Activated naive CD4-positive, alpha-beta T cell treated with anti-CD3 and anti-CD28 coated beads, Interleukin-2, amount 50 U/mL, for 24 hours (primary cell): ENCODE measurements around the gene P2RX3.

ENCODE experiments used
- H3K27ac Mint-ChIP-seq: one replicate; pipeline ENCODE4 v1.8.0; 2021; ENCODE audit warnings: mild to moderate bottlenecking, mixed read lengths
- H3K27me3 Mint-ChIP-seq: one replicate; pipeline ENCODE4 v1.8.0; 2021; ENCODE audit warnings: mixed read lengths
- H3K36me3 Mint-ChIP-seq: one replicate; pipeline ENCODE4 v1.8.0; 2021; ENCODE audit warnings: mixed read lengths
- H3K4me1 Mint-ChIP-seq: one replicate; pipeline ENCODE4 v1.8.0; 2021; ENCODE audit warnings: mixed read lengths
- H3K4me3 Mint-ChIP-seq: one replicate; pipeline ENCODE4 v1.8.0; 2021; ENCODE audit warnings: mild to moderate bottlenecking, mixed read lengths
- H3K9me3 Mint-ChIP-seq: one replicate; pipeline ENCODE4 v1.8.0; 2021; ENCODE audit warnings: mixed read lengths

P2RX3 gene

GRCh38 chr11:57363131-57364080 lies 25.3 kb downstream of the P2RX3 start:
- H3K36me3 Mint-ChIP-seq: no peaks in the 10 kb centered on the region
- no peak overlapping the region for H3K27ac Mint-ChIP-seq
- H3K27me3 Mint-ChIP-seq: no peaks in the 10 kb centered on the region
- no peaks in the 10 kb centered on the region for H3K4me1 Mint-ChIP-seq
- no peak overlapping the region for H3K4me3 Mint-ChIP-seq
- H3K9me3 Mint-ChIP-seq: no peaks in the 10 kb centered on the region

- Mint-ChIP-seq H3K4me3 (no peak overlapping the region), H3K36me3 (no peaks in the 10 kb centered on the region), H3K9me3 (no peaks in the 10 kb centered on the region), H3K27me3 (no peaks in the 10 kb centered on the region), H3K27ac (no peak overlapping the region), H3K4me1 (no peaks in the 10 kb centered on the region)
Measured at GRCh38 chr11:57364851-57365660, 26.9 kb downstream of the P2RX3 start.

- H3K27me3 Mint-ChIP-seq: no peaks in the 10 kb centered on the region
- no peak overlapping the region for H3K27ac Mint-ChIP-seq
- no peak overlapping the region for H3K4me3 Mint-ChIP-seq
- no peaks in the 10 kb centered on the region for H3K4me1 Mint-ChIP-seq
- H3K9me3 Mint-ChIP-seq: no peaks in the 10 kb centered on the region
- H3K36me3 Mint-ChIP-seq: no peaks in the 10 kb centered on the region
Measured at GRCh38 chr11:57368106-57368844, 30.1 kb downstream of the P2RX3 start.

GRCh38 chr11:57368845-57369232 lies 30.7 kb downstream of the P2RX3 start:
- Mint-ChIP-seq H3K9me3 (no peaks in the 10 kb centered on the region), H3K36me3 (no peaks in the 10 kb centered on the region), H3K4me1 (no peaks in the 10 kb centered on the region), H3K27ac (no peak overlapping the region), H3K4me3 (no peak overlapping the region), H3K27me3 (no peaks in the 10 kb centered on the region)

- Mint-ChIP-seq H3K27me3 (no peaks in the 10 kb centered on the region), H3K36me3 (no peaks in the 10 kb centered on the region), H3K4me1 (no peaks in the 10 kb centered on the region), H3K9me3 (no peaks in the 10 kb centered on the region), H3K4me3 (no peak overlapping the region), H3K27ac (no peak overlapping the region)
Measured at GRCh38 chr11:57370251-57370650, 32.1 kb downstream of the P2RX3 start.

GRCh38 chr11:57370941-57371340 lies 32.8 kb downstream of the P2RX3 start:
- Mint-ChIP-seq H3K4me1 (no peaks in the 10 kb centered on the region), H3K27me3 (no peaks in the 10 kb centered on the region), H3K9me3 (no peaks in the 10 kb centered on the region), H3K36me3 (no peaks in the 10 kb centered on the region), H3K4me3 (no peak overlapping the region), H3K27ac (no peak overlapping the region)

- Mint-ChIP-seq H3K27ac (no peak overlapping the region), H3K4me1 (no peaks in the 10 kb centered on the region), H3K4me3 (no peak overlapping the region), H3K9me3 (no peaks in the 10 kb centered on the region), H3K36me3 (no peaks in the 10 kb centered on the region), H3K27me3 (peaks cover 3% of the 10 kb centered on the region)
Measured at GRCh38 chr11:57373146-57373545, 35.0 kb downstream of the P2RX3 start.

GRCh38 chr11:57374966-57375365 lies 36.8 kb downstream of the P2RX3 start:
- no peak overlapping the region for H3K27ac Mint-ChIP-seq
- no peaks in the 10 kb centered on the region for H3K36me3 Mint-ChIP-seq
- no peaks in the 10 kb centered on the region for H3K4me1 Mint-ChIP-seq
- peaks cover 3% of the 10 kb centered on the region for H3K27me3 Mint-ChIP-seq
- no peaks in the 10 kb centered on the region for H3K9me3 Mint-ChIP-seq
- no peak overlapping the region for H3K4me3 Mint-ChIP-seq

- no peak overlapping the region for H3K4me3 Mint-ChIP-seq
- H3K4me1 Mint-ChIP-seq: no peaks in the 10 kb centered on the region
- H3K27me3 Mint-ChIP-seq: peaks cover 3% of the 10 kb centered on the region
- H3K27ac Mint-ChIP-seq: peak overlapping the region; percentile 11
- no peaks in the 10 kb centered on the region for H3K9me3 Mint-ChIP-seq
- no peaks in the 10 kb centered on the region for H3K36me3 Mint-ChIP-seq
Measured at GRCh38 chr11:57375490-57375889, 37.3 kb downstream of the P2RX3 start.

- Mint-ChIP-seq H3K27me3 (peaks cover 3% of the 10 kb centered on the region), H3K36me3 (no peaks in the 10 kb centered on the region)
Measured at GRCh38 chr11:57376095-57377090, 38.2 kb downstream of the P2RX3 start.

GRCh38 chr11:57377107-57377506 lies 39.0 kb downstream of the P2RX3 start:
- Mint-ChIP-seq H3K9me3 (no peaks in the 10 kb centered on the region), H3K4me3 (no peak overlapping the region), H3K27me3 (peaks cover 3% of the 10 kb centered on the region), H3K4me1 (no peaks in the 10 kb centered on the region), H3K27ac (no peak overlapping the region), H3K36me3 (no peaks in the 10 kb centered on the region)

More at GRCh38 chr11:57376095-57377090, 38.2 kb downstream of the P2RX3 start:
- H3K4me1 Mint-ChIP-seq: no peaks in the 10 kb centered on the region
- no peaks in the 10 kb centered on the region for H3K9me3 Mint-ChIP-seq
- H3K27ac Mint-ChIP-seq: no peak overlapping the region
- H3K4me3 Mint-ChIP-seq: no peak overlapping the region

GRCh38 chr11:57378186-57378585 lies 40.0 kb downstream of the P2RX3 start:
- peaks cover 3% of the 10 kb centered on the region for H3K27me3 Mint-ChIP-seq
- H3K4me3 Mint-ChIP-seq: no peak overlapping the region
- no peak overlapping the region for H3K27ac Mint-ChIP-seq
- H3K9me3 Mint-ChIP-seq: no peaks in the 10 kb centered on the region
- H3K4me1 Mint-ChIP-seq: no peaks in the 10 kb centered on the region
- no peaks in the 10 kb centered on the region for H3K36me3 Mint-ChIP-seq

- Mint-ChIP-seq H3K4me1 (no peaks in the 10 kb centered on the region), H3K4me3 (no peak overlapping the region), H3K27ac (no peak overlapping the region), H3K9me3 (no peaks in the 10 kb centered on the region), H3K27me3 (peaks cover 5% of the 10 kb centered on the region), H3K36me3 (no peaks in the 10 kb centered on the region)
Measured at GRCh38 chr11:57379732-57380131, 41.6 kb downstream of the P2RX3 start.

- Mint-ChIP-seq H3K9me3 (no peaks in the 10 kb centered on the region), H3K4me3 (no peak within 1 kb of the TSS), H3K36me3 (no peaks in the 10 kb centered on the region), H3K4me1 (no peaks in the 10 kb centered on the region), H3K27ac (no peak within 1 kb of the TSS), H3K27me3 (peaks cover 5% of the 10 kb centered on the region)
Measured at GRCh38 chr11:57380975-57381374, 42.8 kb downstream of the P2RX3 start, which contains the start of gene PRG3. TSS of gene PRG3 (minus strand) at chr11:57381150. CDS start at chr11:57380708, 442 bp downstream.
